Body of pancreas (tissue), 4 donors: ENCODE results near the gene KRT20. TPM values are rescaled to one million over a fixed set of nuclear protein-coding genes. Genes with fewer than 3 reads are reported as not detected.

Experiments
- ATAC-seq: fragments of 150-250 bp; one replicate; pipeline ENCODE4 v1.9.1; 2016
- DNase-seq, 4 donors: peaks; one replicate each; pipeline ENCODE4 v3.0.0-alpha.2; 2019
- H3K27ac ChIP-seq, 4 donors: fragments of 200-600 bp; sonication (generic); 1 replicate in 3 of 4; 2 replicates in 1 of 4; pipeline versions ENCODE4 v1.5.1 to v1.6.1; 2016 to 2019; ENCODE audit warnings: mild to moderate bottlenecking in 1 of 4, mixed read lengths in 1 of 4, moderate library complexity in 1 of 4
- H3K27me3 ChIP-seq, 2 donors: fragments of 200-600 bp; sonication (generic); one replicate each; pipeline ENCODE4 v1.6.0; 2016; ENCODE audit warnings: mild to moderate bottlenecking in 1 of 2
- H3K36me3 ChIP-seq, 2 donors: fragments of 200-600 bp; sonication (generic); replicated peaks in 1 of 2; 2 replicates each; pipeline ENCODE4 v1.5.1; 2016; ENCODE audit warnings: low read depth in 2 of 2; ENCODE audit not compliant: insufficient read depth in 1 of 2
- H3K4me1 ChIP-seq: fragments of 200-600 bp; sonication (generic); one replicate; pipeline ENCODE4 v1.6.0; 2016
- H3K4me3 ChIP-seq, 2 donors: fragments of 200-600 bp; sonication (generic); 1 replicate in 1 of 2; 2 replicates in 1 of 2; pipeline ENCODE4 v1.5.1; 2016 to 2019
- H3K9me3 ChIP-seq, 3 donors: fragments of 200-600 bp; sonication (generic); 1 replicate in 2 of 3; 2 replicates in 1 of 3; pipeline ENCODE4 v1.5.1; 2016
- CTCF ChIP-seq, 7 experiments: fragments of 450-650 bp in 4 of 7; fragments of 200-600 bp in 3 of 7; sonication (generic) in 3 of 7; IDR thresholded peaks; one replicate each; pipeline ENCODE4 v1.5.1; 2016 to 2019; ENCODE audit warnings: antibody characterized with exemption in 7 of 7
- POLR2A ChIP-seq, 3 donors: fragments of 450-650 bp; IDR thresholded peaks; one replicate each; pipeline ENCODE4 v1.6.1; 2016; ENCODE audit warnings: antibody characterized with exemption in 3 of 3, mild to moderate bottlenecking in 2 of 3
- WGBS, 2 donors: methylation state at CpG; one replicate each; pipeline ENCODE4 v1.1.5; 2017; 5-methylcytosine and 5-hydroxymethylcytosine counted together
- intact Hi-C: fragments of 100-400 bp; cut with DNase I; formaldehyde crosslinking; loops from one replicate; pipeline ENCODE4 v1.15.1; 2023
- total RNA-seq, 2 donors: library from RNA; depleted of rRNA; stranded (reverse); fragments of >200 nt; gene quantifications; one replicate each; pipeline ENCODE4 v1.1.0, GENCODE V29; 2016

Gene KRT20
- total RNA-seq, 2 donors from 2014 or later, result not detected

- intact Hi-C loops, result no loop called here
- Histone ChIP-seq H3K27me3 (no peaks in the 10 kb centered on the region), H3K36me3 (no peaks in the 10 kb centered on the region), H3K4me1 (no peaks in the 10 kb centered on the region), H3K27ac (no peak overlapping the region), H3K4me3 (no peak overlapping the region), H3K9me3 (no peaks in the 10 kb centered on the region)
- ATAC-seq (no peak), DNase-seq (no peak)
- TF ChIP-seq POLR2A (IDR thresholded peaks at IDR 0.05), result no peak
- TF ChIP-seq CTCF (IDR thresholded peaks at IDR 0.05), result no peak
Observed at GRCh38 chr17:40872416-40872815, 12.6 kb downstream of the KRT20 start.

GRCh38 chr17:40871316-40871715, 13.7 kb downstream of the KRT20 start:
- ATAC-seq, result no peak
- 88 to 93% methylated on average over 7 of the region's 7 CpGs for WGBS, 2 donors

GRCh38 chr17:40870136-40870535, 14.9 kb downstream of the KRT20 start:
- no peak for TF ChIP-seq CTCF (IDR thresholded peaks at IDR 0.05)
- no peak for TF ChIP-seq POLR2A (IDR thresholded peaks at IDR 0.05)
- Histone ChIP-seq H3K36me3 (no peaks in the 10 kb centered on the region), H3K4me3 (no peak overlapping the region), H3K4me1 (no peaks in the 10 kb centered on the region), H3K27me3 (no peaks in the 10 kb centered on the region), H3K9me3 (no peaks in the 10 kb centered on the region), H3K27ac (no peak overlapping the region)
- ATAC-seq (no peak), DNase-seq (no peak)
- WGBS, 2 donors, result 70 to 75% methylated on average over 4 of the region's 4 CpGs
- intact Hi-C loops, result no loop called here

More at GRCh38 chr17:40871316-40871715, 13.7 kb downstream of the KRT20 start:
- DNase-seq, result no peak
- no peak overlapping the region for H3K4me3 ChIP-seq
- H3K9me3 ChIP-seq, result no peaks in the 10 kb centered on the region
- intact Hi-C loops, result no loop called here
- no peaks in the 10 kb centered on the region for H3K36me3 ChIP-seq
- H3K27me3 ChIP-seq, result no peaks in the 10 kb centered on the region
- H3K27ac ChIP-seq, result no peak overlapping the region
- H3K4me1 ChIP-seq, result no peaks in the 10 kb centered on the region
- no peak for TF ChIP-seq POLR2A (IDR thresholded peaks at IDR 0.05)
- no peak for TF ChIP-seq CTCF (IDR thresholded peaks at IDR 0.05)

GRCh38 chr17:40866838-40867237, 18.2 kb downstream of the KRT20 start, which contains the start of gene KRT12:
KRT12 (minus strand) TSS chr17:40867223; CDS start chr17:40867186, 37 bp downstream.
- intact Hi-C loops, result no loop called here
- Histone ChIP-seq H3K27ac (no peak within 1 kb of the TSS), H3K27me3 (no peaks in the 10 kb centered on the region), H3K4me3 (no peak within 1 kb of the TSS), H3K9me3 (no peaks in the 10 kb centered on the region), H3K4me1 (no peaks in the 10 kb centered on the region), H3K36me3 (no peaks in the 10 kb centered on the region)
- WGBS, 2 donors, result 80 to 84% methylated on average over 6 to 8 of the region's 8 CpGs
- ATAC-seq (no peak), DNase-seq (no peak)
- TF ChIP-seq POLR2A (IDR thresholded peaks at IDR 0.05) (no peak), CTCF (IDR thresholded peaks at IDR 0.05) (no peak)

GRCh38 chr17:40864661-40865390, 20.2 kb downstream of the KRT20 start:
- H3K36me3 ChIP-seq, result no peaks in the 10 kb centered on the region
- ATAC-seq (no peak), DNase-seq (no peak)
- TF ChIP-seq POLR2A (IDR thresholded peaks at IDR 0.05), result no peak
- no peak for TF ChIP-seq CTCF (IDR thresholded peaks at IDR 0.05)
- no peaks in the 10 kb centered on the region for H3K9me3 ChIP-seq
- H3K4me3 ChIP-seq, result no peak overlapping the region
- no peak overlapping the region for H3K27ac ChIP-seq
- no peaks in the 10 kb centered on the region for H3K27me3 ChIP-seq
- intact Hi-C loops, result no loop called here
- H3K4me1 ChIP-seq, result no peaks in the 10 kb centered on the region
- WGBS, 2 donors, result 67 to 70% methylated on average over 14 of the region's 14 CpGs
